Activated T-helper 1 cell treated with Interleukin-2 at 50 U/mL for 16 hours (primary cell): ENCODE results near the gene IRF2BP2.

ENCODE experiments used
- DNase-seq: peaks from one replicate; pipeline ENCODE4 v3.0.0-alpha.2; 2020; ENCODE audit warnings: low read depth

The IRF2BP2 gene

GRCh38 chr1:234583755-234584419, 26.1 kb downstream of the IRF2BP2 start:
- DNase-seq = no peak

- DNase-seq = no peak
These were observed 27.2 kb downstream of the IRF2BP2 start for GRCh38 chr1:234582681-234583301.

- no peak for DNase-seq
These were observed 27.8 kb downstream of the IRF2BP2 start for GRCh38 chr1:234582186-234582585.

GRCh38 chr1:234581063-234581714, 28.8 kb downstream of the IRF2BP2 start:
- no peak for DNase-seq

GRCh38 chr1:234579967-234580366, 30.0 kb downstream of the IRF2BP2 start:
- DNase-seq = no peak

GRCh38 chr1:234578735-234579134, 31.2 kb downstream of the IRF2BP2 start:
- no peak for DNase-seq

DNA sequence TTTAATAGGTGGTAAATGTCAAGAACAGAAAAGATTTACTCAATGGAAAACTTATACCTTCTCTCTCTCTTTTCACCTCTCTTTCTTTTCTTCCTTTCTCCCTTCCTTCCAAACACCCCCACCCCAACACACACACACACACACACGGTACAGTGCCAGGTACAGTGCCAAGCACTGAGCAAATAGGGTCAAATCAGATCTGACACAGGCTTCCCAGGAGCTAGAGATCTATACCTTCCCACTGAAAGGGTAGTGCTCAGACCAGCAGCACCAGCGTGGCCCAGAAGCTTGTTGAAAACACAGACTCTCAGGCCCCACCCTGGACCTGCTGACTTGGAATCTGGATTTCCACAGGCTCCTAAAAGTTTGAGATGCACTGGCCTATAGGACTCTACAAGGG, 31.9 kb downstream of the IRF2BP2 start:
- DNase-seq = no peak

- DNase-seq = no peak
These were observed 36.2 kb downstream of the IRF2BP2 start for GRCh38 chr1:234573711-234574299.

DNA sequence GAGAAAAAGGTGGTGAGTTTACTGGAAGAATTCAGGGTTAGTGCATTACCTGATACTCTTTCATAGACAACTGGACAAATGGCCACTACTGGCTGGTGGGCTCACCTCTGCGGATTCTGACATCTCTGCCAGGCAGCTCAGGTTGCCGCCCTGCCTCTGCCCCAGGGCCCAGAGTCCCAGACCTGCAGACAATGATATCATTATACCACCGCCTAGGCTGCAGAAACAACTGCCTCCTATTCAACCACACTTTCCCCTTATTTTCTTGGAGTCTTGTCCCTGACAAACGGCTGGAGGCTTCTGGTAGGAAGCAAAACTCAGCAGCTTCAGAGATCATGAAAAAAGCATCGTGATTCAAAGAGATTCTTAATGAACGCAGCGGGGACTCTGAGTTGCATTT, 37.0 kb downstream of the IRF2BP2 start:
- no peak for DNase-seq

GRCh38 chr1:234571702-234572101, 38.3 kb downstream of the IRF2BP2 start:
- DNase-seq = no peak

DNA sequence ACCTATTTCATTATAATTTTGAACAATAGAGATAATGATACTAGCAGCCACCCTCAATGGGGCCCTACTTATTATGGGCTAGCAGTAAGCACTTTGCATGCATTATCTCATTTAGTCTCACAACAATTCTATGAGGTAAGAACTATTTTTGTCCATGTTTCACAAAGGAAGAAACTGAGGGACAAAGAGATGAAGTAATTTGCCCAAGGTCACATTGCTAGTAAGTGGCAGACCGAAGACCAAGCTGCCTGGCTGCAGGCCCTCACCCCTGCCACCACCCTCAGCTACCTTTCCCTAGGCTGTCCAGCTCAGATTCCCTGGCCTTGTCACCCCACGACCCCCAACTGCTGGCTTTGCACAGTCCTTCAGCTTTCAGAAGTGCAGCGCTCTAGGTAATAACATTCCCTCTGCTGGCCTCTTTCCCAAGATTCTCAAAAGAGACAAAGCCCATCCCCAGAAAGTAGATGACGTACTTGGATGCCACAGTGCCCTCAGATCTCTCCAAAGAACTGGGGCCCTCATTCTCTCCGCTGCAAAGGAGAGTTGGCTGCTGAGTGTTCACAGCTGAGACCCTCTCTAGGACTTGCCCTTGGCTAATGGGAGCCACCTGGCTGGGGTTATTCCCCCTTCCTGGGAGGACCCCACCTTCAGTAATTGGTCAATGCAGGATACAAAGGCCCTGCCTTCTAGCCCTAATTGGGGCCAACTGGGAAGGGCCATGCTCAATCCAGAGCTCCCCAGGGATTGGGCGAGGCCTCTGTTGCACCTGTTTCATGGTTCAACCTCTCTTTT, 39.5 kb downstream of the IRF2BP2 start:
- no peak for DNase-seq

GRCh38 chr1:234568345-234568744, 41.6 kb downstream of the IRF2BP2 start:
- DNase-seq = no peak

- DNase-seq = no peak
These were observed 44.8 kb downstream of the IRF2BP2 start for GRCh38 chr1:234565132-234565531.

DNA sequence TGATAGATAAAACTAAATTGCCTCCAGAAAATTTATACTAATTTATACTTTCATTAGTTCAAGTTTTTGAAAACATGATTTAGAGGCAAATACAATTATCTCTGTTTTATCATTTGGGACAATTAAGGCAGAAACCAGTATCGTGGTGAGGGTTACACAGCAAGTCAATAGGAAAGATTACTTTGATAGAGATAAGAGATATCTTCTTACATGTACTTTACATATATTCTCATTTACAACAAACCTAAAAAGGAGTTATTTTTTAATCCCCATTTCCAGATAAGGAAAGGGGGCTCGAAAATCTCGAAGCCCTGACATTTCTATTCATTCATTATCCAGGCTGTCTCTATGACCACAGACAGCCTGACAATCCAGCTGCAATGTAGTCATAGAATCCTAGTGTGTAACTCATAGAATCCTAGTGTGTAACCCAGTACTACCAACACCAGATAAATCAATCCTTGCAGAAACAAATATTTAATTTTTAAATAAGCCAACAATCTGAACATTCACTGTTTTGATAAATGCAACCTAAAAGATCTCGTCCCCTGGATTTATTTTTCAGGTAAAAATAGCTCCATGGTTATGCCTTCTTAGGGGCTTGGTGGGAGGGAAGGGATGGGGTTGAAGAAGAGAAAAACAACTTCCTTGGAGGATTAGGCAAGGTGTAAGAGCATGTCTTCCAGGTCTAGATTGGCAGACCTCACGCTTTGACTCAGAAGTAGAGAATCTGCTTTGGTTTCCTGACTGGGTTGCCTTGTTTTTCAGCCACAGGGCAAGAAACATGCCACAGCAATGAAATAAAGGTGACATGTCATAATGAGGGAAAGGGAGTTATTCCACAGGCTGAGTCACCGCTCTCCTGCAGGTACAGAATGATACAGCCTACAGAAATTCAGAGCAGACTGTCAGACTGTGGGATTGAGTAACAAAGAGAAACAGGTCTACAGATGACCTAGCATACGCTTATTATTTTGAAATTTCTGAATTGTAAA, 45.6 kb downstream of the IRF2BP2 start:
- DNase-seq = no peak

- DNase-seq = no peak
These were observed 47.6 kb downstream of the IRF2BP2 start for GRCh38 chr1:234562334-234562733.

- no peak for DNase-seq
These were observed 48.7 kb downstream of the IRF2BP2 start for GRCh38 chr1:234561319-234561718.

- no peak for DNase-seq
These were observed 49.9 kb downstream of the IRF2BP2 start for GRCh38 chr1:234559902-234560676.

DNA sequence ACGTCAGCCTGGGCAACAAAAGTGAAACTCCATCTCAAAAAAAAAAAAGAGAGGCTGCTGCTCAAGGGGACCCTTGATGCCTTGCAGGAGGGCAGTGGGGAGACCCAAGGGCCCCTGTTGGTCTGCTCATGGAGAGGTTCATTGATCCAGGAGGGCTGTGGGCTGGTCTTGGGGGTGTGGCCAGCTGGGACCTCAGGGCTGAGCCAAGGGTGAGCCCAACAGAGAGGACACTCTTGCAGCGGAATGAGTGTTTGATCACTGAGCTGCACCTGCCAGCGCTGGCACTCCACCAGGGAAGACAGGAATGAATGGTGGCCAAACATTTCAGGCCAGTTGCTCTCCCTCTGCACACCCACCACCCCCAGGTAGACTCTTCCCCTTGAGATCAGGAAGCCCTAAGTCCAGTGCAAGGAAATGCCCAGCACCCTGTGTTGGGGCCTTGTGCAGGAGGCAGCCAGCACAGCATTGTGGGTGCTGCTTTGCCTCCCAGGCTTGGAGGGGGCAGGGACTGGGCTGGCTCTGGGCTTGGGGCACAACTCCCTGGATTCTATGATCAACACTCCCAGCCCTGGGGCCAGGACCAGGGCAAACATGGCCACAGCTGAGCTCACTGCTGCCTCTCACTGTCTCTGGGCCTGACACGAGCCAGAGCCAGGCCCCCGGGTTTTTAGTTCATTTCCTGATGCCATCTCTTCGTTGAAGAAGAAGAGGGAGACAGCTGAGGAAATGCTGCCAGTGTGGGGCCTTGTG, 50.7 kb downstream of the IRF2BP2 start:
- DNase-seq = no peak

- DNase-seq = no peak
These were observed 51.6 kb downstream of the IRF2BP2 start for GRCh38 chr1:234558330-234558836.
